HFFc6 (cell line): ENCODE data around the gene STARD6. TPM values are rescaled to one million over a fixed set of nuclear protein-coding genes. Genes with fewer than 3 reads are reported as not detected.

Experiments used
- DNase-seq: peaks from one replicate; pipeline ENCODE4 v3.0.0-alpha.2; 2018
- H3K27ac Mint-ChIP-seq: 2 replicates; pipeline ENCODE4 v1.8.0; 2020; ENCODE audit warnings: mild to moderate bottlenecking, mixed read lengths
- H3K27me3 Mint-ChIP-seq: 2 replicates; pipeline ENCODE4 v1.8.0; 2021; ENCODE audit warnings: mild to moderate bottlenecking, moderate library complexity, mixed read lengths; ENCODE audit not compliant: insufficient read depth
- H3K36me3 Mint-ChIP-seq: 2 replicates; pipeline ENCODE4 v1.8.0; 2021; ENCODE audit warnings: low read depth, mixed read lengths
- H3K4me1 Mint-ChIP-seq: 2 replicates; pipeline ENCODE4 v1.8.0; 2020; ENCODE audit warnings: low read depth, mixed read lengths
- H3K4me3 Mint-ChIP-seq: 2 replicates; pipeline ENCODE4 v1.8.0; 2020; ENCODE audit warnings: mild to moderate bottlenecking, moderate library complexity, mixed read lengths
- H3K9me3 Mint-ChIP-seq: 2 replicates; pipeline ENCODE4 v1.8.0; 2020; ENCODE audit warnings: mild to moderate bottlenecking, mixed read lengths
- CTCF ChIP-seq: fragments of 200-600 bp; sonication (generic); IDR thresholded peaks from 2 replicates; pipeline ENCODE4 v1.5.0; 2021; ENCODE audit warnings: antibody characterized with exemption, mild to moderate bottlenecking
- total RNA-seq, 6 experiments: library from RNA; stranded (reverse); fragmentation: NEBNext Ultra II Directional; extraction: Animal tissue kit (Norgen Biotek cat#: 25700); gene quantifications; 2 replicates in 1 of 6; 3 replicates in 5 of 6; pipeline ENCODE4 v1.2.3, GENCODE V29; 2021

STARD6 gene
- total RNA-seq, 6 experiments from 2014 or later = 0.24 to 0.41 (median 0.33) TPM; not detected in 2

- no peak for TF ChIP-seq CTCF
- no peak for DNase-seq
- Mint-ChIP-seq H3K9me3 (no peaks in the 10 kb centered on the region), H3K27ac (no peak overlapping the region), H3K4me1 (peaks cover 26% of the 10 kb centered on the region), H3K4me3 (no peak overlapping the region), H3K36me3 (0 out of 2 replicates have a peak, but pooled peaks cover 4% of the 10 kb centered on the region), H3K27me3 (peaks cover 2% of the 10 kb centered on the region; the same call in 1 of the 2 replicates)
Observed at GRCh38 chr18:54386043-54386442, 28.4 kb upstream of the STARD6 start.

GRCh38 chr18:54382733-54383252 lies 25.1 kb upstream of the STARD6 start:
- no peak for DNase-seq
- no peaks in the 10 kb centered on the region for H3K36me3 Mint-ChIP-seq
- no peak for TF ChIP-seq CTCF
- H3K27ac Mint-ChIP-seq = no peak overlapping the region
- H3K27me3 Mint-ChIP-seq = peaks cover 2% of the 10 kb centered on the region; the same call in 1 of the 2 replicates
- no peak overlapping the region for H3K4me3 Mint-ChIP-seq
- peaks cover 3% of the 10 kb centered on the region for H3K4me1 Mint-ChIP-seq
- H3K9me3 Mint-ChIP-seq = no peaks in the 10 kb centered on the region

- no peak for DNase-seq
- no peaks in the 10 kb centered on the region for H3K36me3 Mint-ChIP-seq
- H3K4me1 Mint-ChIP-seq = no peaks in the 10 kb centered on the region; the same call in 1 of the 2 replicates
- H3K4me3 Mint-ChIP-seq = no peak overlapping the region
- H3K27ac Mint-ChIP-seq = no peak overlapping the region
- no peaks in the 10 kb centered on the region for H3K9me3 Mint-ChIP-seq
- no peak for TF ChIP-seq CTCF
- peaks cover 2% of the 10 kb centered on the region; the same call in 1 of the 2 replicates for H3K27me3 Mint-ChIP-seq
Observed at GRCh38 chr18:54382076-54382475, 24.4 kb upstream of the STARD6 start.

GRCh38 chr18:54381640-54382039 lies 24.0 kb upstream of the STARD6 start:
- Mint-ChIP-seq H3K27me3 (peaks cover 2% of the 10 kb centered on the region; the same call in 1 of the 2 replicates), H3K9me3 (no peaks in the 10 kb centered on the region), H3K4me3 (no peak overlapping the region), H3K27ac (no peak overlapping the region), H3K36me3 (no peaks in the 10 kb centered on the region), H3K4me1 (no peaks in the 10 kb centered on the region; the same call in 1 of the 2 replicates)
- DNase-seq = no peak
- TF ChIP-seq CTCF = no peak

GRCh38 chr18:54378057-54378456 lies 20.4 kb upstream of the STARD6 start:
- Mint-ChIP-seq H3K4me1 (no peaks in the 10 kb centered on the region), H3K36me3 (no peaks in the 10 kb centered on the region), H3K4me3 (no peak overlapping the region), H3K9me3 (no peaks in the 10 kb centered on the region), H3K27me3 (peaks cover 2% of the 10 kb centered on the region; the same call in 1 of the 2 replicates), H3K27ac (no peak overlapping the region)
- TF ChIP-seq CTCF = no peak
- no peak for DNase-seq
